H1 (cell line): Measurements from ENCODE around the gene BMP2. TPM values are rescaled to one million over a fixed set of nuclear protein-coding genes. Genes with fewer than 3 reads are reported as not detected.

Source experiments
- CTCF ChIA-PET: fragments of 300-600 bp; sonication (Branson Sonifier 250); formaldehyde crosslinking; loops from one replicate; lab custom pipeline; 2021; ENCODE audit not compliant: partially characterized antibody; lab: Charles Lee
- POLR2A ChIA-PET: fragments of 300-600 bp; sonication (Branson Sonifier 250); formaldehyde crosslinking; loops from one replicate; lab custom pipeline; 2021; ENCODE audit warnings: inconsistent platforms; ENCODE audit not compliant: partially characterized antibody; lab: Charles Lee
- DNase-seq, 2 experiments: peaks; one replicate each; pipeline versions ENCODE4 v3.0.0 to v3.0.0-alpha.2; 2010 to 2022; ENCODE audit warnings: low spot score in 2 of 2, low read depth in 1 of 2, mixed read lengths in 1 of 2
- FAIRE-seq: peaks from 2 replicates; lab custom pipeline; 2011; peaks lifted over from hg19 to GRCh38; lab: Jason Lieb, UNC
- H2AFZ ChIP-seq: 2 replicates; pipeline ENCODE4 v1.8.1; 2012; ENCODE audit warnings: low read length, inconsistent platforms
- H2AK5ac ChIP-seq: 2 replicates; pipeline ENCODE4 v1.6.1; 2013; ENCODE audit warnings: low read depth, low read length
- H2BK120ac ChIP-seq: replicated peaks from 2 replicates; pipeline ENCODE3; 2013; ENCODE audit warnings: low read depth, low read length, inconsistent platforms
- H2BK12ac ChIP-seq: 2 replicates; pipeline ENCODE4 v1.6.1; 2013; ENCODE audit warnings: low read depth, low read length
- H2BK15ac ChIP-seq: 2 replicates; pipeline ENCODE4 v1.6.1; 2013; ENCODE audit warnings: low read length
- H2BK20ac ChIP-seq: 2 replicates; pipeline ENCODE4 v1.6.1; 2013; ENCODE audit warnings: low read length
- H2BK5ac ChIP-seq: 2 replicates; pipeline ENCODE4 v1.6.1; 2013; ENCODE audit warnings: low read depth, low read length
- H3K14ac ChIP-seq: 2 replicates; pipeline ENCODE4 v1.6.1; 2013; ENCODE audit warnings: inconsistent platforms; ENCODE audit not compliant: insufficient read length
- H3K18ac ChIP-seq: 2 replicates; pipeline ENCODE4 v1.6.1; 2013; ENCODE audit warnings: low read length; ENCODE audit errors: extremely low read depth
- H3K23ac ChIP-seq: 2 replicates; pipeline ENCODE4 v1.6.1; 2013; ENCODE audit warnings: inconsistent platforms; ENCODE audit not compliant: insufficient read length
- H3K23me2 ChIP-seq: 2 replicates; pipeline ENCODE4 v1.6.1; 2013; ENCODE audit warnings: low read depth, low read length
- H3K27ac ChIP-seq: 2 replicates; pipeline ENCODE4 v1.6.1; 2011; ENCODE audit warnings: low read depth, low read length, inconsistent platforms
- H3K27me3 ChIP-seq, 4 experiments: replicated peaks in 1 of 4; 1 replicate in 1 of 4; 2 replicates in 3 of 4; pipeline versions ENCODE4 v1.6.1 to v1.8.1; 2011 to 2013; ENCODE audit warnings: low read length in 3 of 4, mild to moderate bottlenecking in 3 of 4, inconsistent platforms in 2 of 4, mixed read lengths in 2 of 4, moderate library complexity in 1 of 4; ENCODE audit not compliant: control insufficient read depth in 3 of 4, insufficient read depth in 3 of 4; ENCODE audit errors: extremely low read depth in 1 of 4
- H3K36me3 ChIP-seq, 4 experiments: 2 replicates each; pipeline versions ENCODE4 v1.6.1 to v1.8.1; 2011 to 2013; ENCODE audit warnings: mild to moderate bottlenecking in 4 of 4, low read length in 3 of 4, moderate library complexity in 2 of 4, control low read depth in 1 of 4, inconsistent platforms in 1 of 4; ENCODE audit not compliant: insufficient read depth in 4 of 4, control insufficient read depth in 2 of 4
- H3K4ac ChIP-seq: replicated peaks from 2 replicates; pipeline ENCODE3; 2013; ENCODE audit warnings: low read length, low read depth, mixed read lengths, inconsistent platforms; ENCODE audit not compliant: insufficient read length
- H3K4me1 ChIP-seq, 4 experiments: replicated peaks in 1 of 4; 1 replicate in 1 of 4; 2 replicates in 3 of 4; pipeline versions ENCODE4 v1.6.1 to v1.8.1; 2011 to 2013; ENCODE audit warnings: low read length in 3 of 4, inconsistent platforms in 2 of 4, mixed read lengths in 1 of 4; ENCODE audit not compliant: insufficient read depth in 4 of 4, control insufficient read depth in 3 of 4
- H3K4me2 ChIP-seq, 2 experiments: 2 replicates each; pipeline versions ENCODE4 v1.6.1 to v1.8.1; 2011 to 2013; ENCODE audit warnings: low read depth in 2 of 2, low read length in 2 of 2, control low read depth in 1 of 2, inconsistent platforms in 1 of 2, mild to moderate bottlenecking in 1 of 2; ENCODE audit not compliant: insufficient read depth in 1 of 2
- H3K4me3 ChIP-seq, 4 experiments: fragments of 200-600, 300-600 bp in 1 of 4; sonication (generic), shearing (Covaris generic), sonication (Bioruptor Twin) in 1 of 4; 2 replicates each; pipeline versions ENCODE4 v1.5.1 to v1.8.1; 2011 to 2016; ENCODE audit warnings: low read length in 4 of 4, low read depth in 3 of 4, control low read depth in 2 of 4, inconsistent platforms in 2 of 4, mild to moderate bottlenecking in 2 of 4, mixed read lengths in 1 of 4, moderate library complexity in 1 of 4; ENCODE audit not compliant: insufficient read depth in 2 of 4; ENCODE audit errors: extremely low read depth in 1 of 4
- H3K56ac ChIP-seq: replicated peaks from 2 replicates; pipeline ENCODE3; 2013; ENCODE audit warnings: low read depth, mild to moderate bottlenecking, mixed read lengths, low read length, inconsistent platforms; ENCODE audit not compliant: insufficient read length
- H3K79me1 ChIP-seq: 2 replicates; pipeline ENCODE4 v1.6.1; 2013; ENCODE audit warnings: low read depth, low read length, control low read depth
- H3K79me2 ChIP-seq, 2 experiments: 2 replicates each; pipeline versions ENCODE4 v1.6.1 to v1.8.1; 2012 to 2013; ENCODE audit warnings: low read length in 2 of 2, mild to moderate bottlenecking in 2 of 2, inconsistent platforms in 1 of 2; ENCODE audit not compliant: insufficient read depth in 2 of 2, control insufficient read depth in 1 of 2
- H3K9ac ChIP-seq, 4 experiments: replicated peaks in 1 of 4; 1 replicate in 1 of 4; 2 replicates in 3 of 4; pipeline versions ENCODE4 v1.6.1 to v1.8.1; 2011 to 2013; ENCODE audit warnings: low read depth in 3 of 4, low read length in 3 of 4, control low read depth in 2 of 4, mild to moderate bottlenecking in 2 of 4, moderate library complexity in 2 of 4, inconsistent platforms in 1 of 4; ENCODE audit errors: extremely low read depth in 1 of 4
- H3K9me3 ChIP-seq, 2 experiments: 2 replicates each; pipeline versions ENCODE4 v1.6.1 to v1.8.1; 2012 to 2013; ENCODE audit warnings: mild to moderate bottlenecking in 2 of 2, moderate library complexity in 2 of 2, control low read depth in 1 of 2, inconsistent platforms in 1 of 2, low read depth in 1 of 2, low read length in 1 of 2, mixed read lengths in 1 of 2; ENCODE audit not compliant: insufficient read depth in 2 of 2
- H4K20me1 ChIP-seq, 2 experiments: replicated peaks in 1 of 2; 2 replicates each; pipeline versions ENCODE3 to v1.8.1; 2011 to 2013; ENCODE audit warnings: inconsistent platforms in 2 of 2, low read length in 2 of 2, mild to moderate bottlenecking in 1 of 2; ENCODE audit not compliant: insufficient read depth in 2 of 2, control insufficient read depth in 1 of 2
- H4K5ac ChIP-seq: 2 replicates; pipeline ENCODE4 v1.6.1; 2013; ENCODE audit warnings: low read length, low read depth, mixed read lengths, inconsistent platforms; ENCODE audit not compliant: insufficient read length
- H4K8ac ChIP-seq: 2 replicates; pipeline ENCODE4 v1.8.0; 2013; ENCODE audit warnings: mild to moderate bottlenecking, moderate library complexity, low read length, inconsistent platforms; ENCODE audit not compliant: insufficient read depth; ENCODE audit errors: extremely low read depth
- H4K91ac ChIP-seq: replicated peaks from 2 replicates; pipeline ENCODE3; 2013; ENCODE audit warnings: low read length, mixed read lengths, inconsistent platforms; ENCODE audit not compliant: insufficient read length
- GTF2F1 ChIP-seq: IDR thresholded peaks from 2 replicates; pipeline ENCODE4 v1.6.1; 2012; ENCODE audit warnings: low read depth, low read length, improper control_type of control experiment, borderline replicate concordance
- RXRA ChIP-seq: IDR thresholded peaks from 2 replicates; pipeline ENCODE4 v1.6.1; 2011; ENCODE audit warnings: low read depth, mild to moderate bottlenecking, low read length, moderate library complexity; ENCODE audit not compliant: insufficient read depth
- SIX5 ChIP-seq: IDR thresholded peaks from 2 replicates; pipeline ENCODE4 v1.6.1; 2011; ENCODE audit warnings: mild to moderate bottlenecking, low read depth, low read length
- ZNF274 ChIP-seq: IDR thresholded peaks from 2 replicates; pipeline ENCODE4 v1.7.0; 2012; ENCODE audit warnings: low read length, borderline replicate concordance; ENCODE audit errors: extremely low read depth
- WGBS, 2 experiments: shearing (Covaris generic) in 1 of 2; methylation state at CpG; one replicate each; pipeline versions ENCODE4 v1.1.6 to v1.1.7; 2013 to 2015; ENCODE audit warnings: low lambda C conversion rate in 2 of 2, mixed read lengths in 2 of 2, inconsistent platforms in 1 of 2, low coverage in 1 of 2, missing lambda C conversion rate in 1 of 2; ENCODE audit not compliant: insufficient replicate concordance in 2 of 2, insufficient coverage in 1 of 2, insufficient read length in 1 of 2; ENCODE audit errors: extremely low coverage in 1 of 2, missing lambda C conversion rate in 1 of 2; 5-methylcytosine and 5-hydroxymethylcytosine counted together
- polyA plus RNA-seq, 7 experiments: library from polyadenylated mRNA; depleted of rRNA in 3 of 7; stranded (reverse) in 5 of 7; unstranded in 2 of 7; fragments of >200 nt in 5 of 7; fragments of 200-250 nt in 2 of 7; gene quantifications; 1 replicate in 5 of 7; 2 replicates in 1 of 7; 4 replicates in 1 of 7; pipeline versions ENCODE4 v1.2.1 to v1.2.3, GENCODE V29; 2011 to 2013; ENCODE audit warnings: missing spikeins in 2 of 7, mixed read lengths in 2 of 7
- total RNA-seq: library from RNA; stranded (reverse); fragmentation: NEBNext Ultra II Directional; extraction: Animal tissue kit (Norgen Biotek cat#: 25700); gene quantifications from 2 replicates; pipeline ENCODE4 v1.2.1, GENCODE V29; 2021

BMP2 gene
- total and polyA plus RNA-seq, 2 of the 8 experiments (the other 6 are each of a cell fraction or from before 2014, with no cell fraction given): 1.8 to 3.6 TPM

DNA sequence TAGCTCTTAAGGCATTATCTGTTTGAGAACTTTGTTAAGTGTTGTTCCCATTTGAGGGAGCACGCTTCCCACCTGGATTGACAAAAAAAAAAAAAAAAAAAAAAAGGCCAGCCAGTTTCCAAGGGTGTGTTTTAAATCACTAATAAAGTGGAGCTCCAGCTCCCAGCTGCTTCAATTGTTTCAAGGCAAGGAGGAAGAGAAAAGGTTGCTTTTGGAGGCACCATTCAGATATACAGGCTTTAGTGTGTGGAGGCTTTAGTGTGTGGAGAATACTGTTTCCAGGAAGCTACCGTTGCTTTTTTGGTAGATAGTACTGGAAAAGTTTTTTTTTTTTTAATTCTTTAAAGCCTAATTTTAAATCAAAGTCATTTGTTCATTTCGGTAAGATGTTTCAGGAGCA is 17.3 kb downstream of the BMP2 start:
- no peak overlapping the region for H2BK20ac ChIP-seq
- no peak overlapping the region for H3K4ac ChIP-seq
- no peaks in the 10 kb centered on the region for H3K79me1 ChIP-seq
- no peak overlapping the region for H2AFZ ChIP-seq
- H3K56ac ChIP-seq: no peak overlapping the region
- no peak overlapping the region for H3K4me3 ChIP-seq
- CTCF ChIA-PET: interaction anchor here (0.6 to 1.4 kb wide), 5 partner anchors 19 to 363 kb away, joined by 3 to 6 read pairs (median 4); no protein-coding TSS in a partner anchor
- no peak overlapping the region for H2BK120ac ChIP-seq
- H3K23me2 ChIP-seq: no peaks in the 10 kb centered on the region
- no peak for FAIRE-seq
- H3K36me3 ChIP-seq: no peaks in the 10 kb centered on the region
- H2BK5ac ChIP-seq: no peak overlapping the region
- no peak overlapping the region for H3K9ac ChIP-seq
- no peak for DNase-seq
- POLR2A ChIA-PET: no interaction called here
- no peaks in the 10 kb centered on the region for H4K20me1 ChIP-seq
- no peak overlapping the region for H2AK5ac ChIP-seq
- no peaks in the 10 kb centered on the region for H3K79me2 ChIP-seq
- no peaks in the 10 kb centered on the region; a peak in 2 of 7 replicates for H3K4me1 ChIP-seq
- H3K23ac ChIP-seq: no peak overlapping the region
- no peak overlapping the region for H3K14ac ChIP-seq
- H4K91ac ChIP-seq: no peak overlapping the region
- no peak overlapping the region for H2BK12ac ChIP-seq
- WGBS, 2 experiments: 74% methylated on average over 2 of the region's 3 CpGs; no CpG with 5 or more reads in 1 of the 2 experiments
- H4K8ac ChIP-seq: no peak overlapping the region
- H4K5ac ChIP-seq: no peak overlapping the region
- no peaks in the 10 kb centered on the region for H3K9me3 ChIP-seq
- H3K18ac ChIP-seq: no peak overlapping the region
- no peak overlapping the region for H2BK15ac ChIP-seq
- no peaks in the 10 kb centered on the region for H3K27me3 ChIP-seq
- H3K4me2 ChIP-seq: no peak overlapping the region
- no peak overlapping the region for H3K27ac ChIP-seq
- no peak for TF ChIP-seq ZNF274
- TF ChIP-seq RXRA: no peak
- TF ChIP-seq GTF2F1: no peak
- TF ChIP-seq SIX5: no peak
